ENCODE results near the gene NHS. TPM values are rescaled to one million over a fixed set of nuclear protein-coding genes. Genes with fewer than 3 reads are reported as not detected.

Gene NHS
- total RNA-seq, 1 donor, result 10.5 TPM

GRCh38 chrX:17496407-17496806 lies 121.4 kb downstream of the NHS start:
- H3K9me3 ChIP-seq (ENCODE audit: low read depth, low read length), result no peaks in the 10 kb centered on the region
- peaks cover 30% of the 10 kb centered on the region for H3K4me1 ChIP-seq (ENCODE audit: insufficient read depth, low read length)
- no peaks in the 10 kb centered on the region for H4K20me1 ChIP-seq (ENCODE audit: insufficient read depth, low read length)
- H3K79me2 ChIP-seq (ENCODE audit: insufficient read depth, low read length), result peaks cover 15% of the 10 kb centered on the region
- no peak for TF ChIP-seq CTCF (IDR thresholded peaks at IDR 0.05; ENCODE audit: extremely low read depth, low read depth, low read length)
- DNase-seq (ENCODE audit: insufficient read length, low spot score, missing footprints), result no peak
- no peak overlapping the region for H3K4me3 ChIP-seq (ENCODE audit: insufficient read depth, low read length)
- no peak overlapping the region for H3K27ac ChIP-seq (ENCODE audit: low read depth, low read length)
- H2AFZ ChIP-seq (ENCODE audit: low read length), result no peak overlapping the region
- H3K36me3 ChIP-seq (ENCODE audit: insufficient read depth, low read length), result no peaks in the 10 kb centered on the region
- no peak overlapping the region for H3K4me2 ChIP-seq (ENCODE audit: insufficient read depth, low read length)
- H3K27me3 ChIP-seq (ENCODE audit: insufficient read depth, low read length), result no peaks in the 10 kb centered on the region

- Histone ChIP-seq H3K4me3 (ENCODE audit: insufficient read depth, low read length) (no peak overlapping the region), H3K4me1 (ENCODE audit: insufficient read depth, low read length) (peaks cover 30% of the 10 kb centered on the region), H3K79me2 (ENCODE audit: insufficient read depth, low read length) (peaks cover 23% of the 10 kb centered on the region), H3K36me3 (ENCODE audit: insufficient read depth, low read length) (no peaks in the 10 kb centered on the region), H3K4me2 (ENCODE audit: insufficient read depth, low read length) (no peak overlapping the region), H3K27me3 (ENCODE audit: insufficient read depth, low read length) (no peaks in the 10 kb centered on the region), H2AFZ (ENCODE audit: low read length) (no peak overlapping the region), H3K9me3 (ENCODE audit: low read depth, low read length) (no peaks in the 10 kb centered on the region), H3K27ac (ENCODE audit: low read depth, low read length) (no peak overlapping the region), H4K20me1 (ENCODE audit: insufficient read depth, low read length) (no peaks in the 10 kb centered on the region)
- DNase-seq (ENCODE audit: insufficient read length, low spot score, missing footprints), result no peak
- TF ChIP-seq CTCF (IDR thresholded peaks at IDR 0.05; ENCODE audit: extremely low read depth, low read depth, low read length), result no peak
These were observed 122.2 kb downstream of the NHS start for GRCh38 chrX:17497193-17497592.

GRCh38 chrX:17499512-17499911 lies 124.5 kb downstream of the NHS start:
- no peak overlapping the region for H3K4me3 ChIP-seq (ENCODE audit: insufficient read depth, low read length)
- TF ChIP-seq CTCF (IDR thresholded peaks at IDR 0.05; ENCODE audit: extremely low read depth, low read depth, low read length), result no peak
- peaks cover 27% of the 10 kb centered on the region for H3K4me1 ChIP-seq (ENCODE audit: insufficient read depth, low read length)
- no peaks in the 10 kb centered on the region for H3K9me3 ChIP-seq (ENCODE audit: low read depth, low read length)
- DNase-seq (ENCODE audit: insufficient read length, low spot score, missing footprints), result no peak
- H3K36me3 ChIP-seq (ENCODE audit: insufficient read depth, low read length), result no peaks in the 10 kb centered on the region
- H3K27ac ChIP-seq (ENCODE audit: low read depth, low read length), result peak overlapping the region; percentile 64
- H3K4me2 ChIP-seq (ENCODE audit: insufficient read depth, low read length), result no peak overlapping the region
- peaks cover 21% of the 10 kb centered on the region for H3K79me2 ChIP-seq (ENCODE audit: insufficient read depth, low read length)
- H4K20me1 ChIP-seq (ENCODE audit: insufficient read depth, low read length), result peaks cover 3% of the 10 kb centered on the region
- no peak overlapping the region for H2AFZ ChIP-seq (ENCODE audit: low read length)
- no peaks in the 10 kb centered on the region for H3K27me3 ChIP-seq (ENCODE audit: insufficient read depth, low read length)

- no peak overlapping the region for H3K4me2 ChIP-seq (ENCODE audit: insufficient read depth, low read length)
These were observed 125.2 kb downstream of the NHS start for GRCh38 chrX:17500145-17500579.

More at GRCh38 chrX:17500145-17500579, 125.2 kb downstream of the NHS start:
- Histone ChIP-seq H3K79me2 (ENCODE audit: insufficient read depth, low read length) (peaks cover 21% of the 10 kb centered on the region), H3K9me3 (ENCODE audit: low read depth, low read length) (no peaks in the 10 kb centered on the region), H3K4me3 (ENCODE audit: insufficient read depth, low read length) (no peak overlapping the region), H3K27ac (ENCODE audit: low read depth, low read length) (peak overlapping the region; percentile 64), H3K27me3 (ENCODE audit: insufficient read depth, low read length) (no peaks in the 10 kb centered on the region), H2AFZ (ENCODE audit: low read length) (no peak overlapping the region), H4K20me1 (ENCODE audit: insufficient read depth, low read length) (peaks cover 3% of the 10 kb centered on the region), H3K36me3 (ENCODE audit: insufficient read depth, low read length) (no peaks in the 10 kb centered on the region), H3K4me1 (ENCODE audit: insufficient read depth, low read length) (peaks cover 21% of the 10 kb centered on the region)
- no peak for DNase-seq (ENCODE audit: insufficient read length, low spot score, missing footprints)
- no peak for TF ChIP-seq CTCF (IDR thresholded peaks at IDR 0.05; ENCODE audit: extremely low read depth, low read depth, low read length)

Measured in osteoblast (primary cell).